Pancreas (tissue), 10 donors: ENCODE data around the gene CLUH. TPM values are rescaled to one million over a fixed set of nuclear protein-coding genes. Genes with fewer than 3 reads are reported as not detected.
A peak's percentile ranks its signal among the peaks of the same experiment; 100 is the strongest.

Experiments used
- ATAC-seq, 4 donors: fragments of 200-7000 bp; cut with Tn5 transposase; one replicate each; pipeline versions ENCODE4 v1.8.0 to v1.9.1; 2020; ENCODE audit warnings: mild to moderate bottlenecking in 4 of 4, moderate library complexity in 4 of 4
- DNase-seq, 6 donors: peaks; one replicate each; pipeline ENCODE4 v3.0.0-alpha.2; 2020
- FAIRE-seq: peaks from 2 replicates; lab custom pipeline; 2012; peaks lifted over from hg19 to GRCh38; lab: Jason Lieb, UNC
- H3K27ac ChIP-seq, 4 donors: fragments of 200-600 bp; sonication (generic); 1 replicate in 3 of 4; 2 replicates in 1 of 4; pipeline versions ENCODE4 v1.5.0 to v1.8.0; 2020
- H3K27me3 ChIP-seq, 4 donors: fragments of 200-600 bp; one replicate each; pipeline ENCODE4 v1.8.0; 2021
- H3K36me3 ChIP-seq, 3 donors: fragments of 200-600 bp; sonication (generic) in 1 of 3; one replicate each; pipeline versions ENCODE4 v1.5.0 to v1.8.0; 2020 to 2021
- H3K4me1 ChIP-seq, 3 donors: fragments of 200-600 bp; one replicate each; pipeline ENCODE4 v1.8.0; 2021
- H3K4me3 ChIP-seq, 4 donors: fragments of 200-600 bp; sonication (generic) in 2 of 4; one replicate each; pipeline versions ENCODE4 v1.5.0 to v1.8.0; 2020 to 2021
- H3K9me3 ChIP-seq, 4 donors: fragments of 200-600 bp; one replicate each; pipeline ENCODE4 v1.8.0; 2021
- WGBS, 2 donors: extraction: QIAGEN DNeasy Blood & Tissue Kit; methylation state at CpG; one replicate each; pipeline ENCODE4 v1.1.7; 2013; 5-methylcytosine and 5-hydroxymethylcytosine counted together
- intact Hi-C, 3 donors: fragments of 100-400 bp; cut with DNase I; formaldehyde crosslinking; loops; one replicate each; pipeline versions ENCODE4 v1.11.1 to v1.14.2; 2022
- polyA plus RNA-seq, 2 donors: library from polyadenylated mRNA; stranded (reverse); fragments of 200-250 nt; gene quantifications; one replicate each; pipeline ENCODE4 v1.2.3, GENCODE V29; 2013
- total RNA-seq, 6 donors: library from RNA; stranded (reverse); fragmentation: NEBNext Ultra II Directional in 4 of 6; extraction: Animal tissue kit (Norgen Biotek cat#: 25700) in 4 of 6; gene quantifications; one replicate each; pipeline versions ENCODE4 v1.2.1 to v1.2.4, GENCODE V29; 2021 to 2023
- TF ChIP-seq, protein P1 (sequence below), 4 donors: fragments of 200-600 bp; sonication (generic) in 3 of 4; IDR thresholded peaks; one replicate each; pipeline versions ENCODE4 v1.5.0 to v1.8.0; 2021; ENCODE audit warnings: antibody characterized with exemption in 4 of 4
- donor health status: healthy with polysubstance abuse.
- donor health status: DM: no; HTN: no; CAD: no; lungs with moderate emphysema.
- donor health status: DM: no; HTN: no; CAD: no.
- donor health status: control.
- donor health status: control.
- donor health status: Bipolar disorder and iron deficiency.
- donor health status: DM: yes; HTN: yes; CAD: no.
- donor health status: DM: no; HTN: no; CAD: no.
- donor health status: DM: no; HTN: no; CAD: no.
- donor health status: DM: yes; HTN: yes; CAD: no.

The CLUH gene
- total and polyA plus RNA-seq, 8 donors = 47.7 to 201 (median 66.1) TPM

- DNase-seq = peak in 2 of 6 donors; percentile 20 to 49
These were observed 27.0 kb downstream of the CLUH start for GRCh38 chr17:2684549-2684948.

DNA sequence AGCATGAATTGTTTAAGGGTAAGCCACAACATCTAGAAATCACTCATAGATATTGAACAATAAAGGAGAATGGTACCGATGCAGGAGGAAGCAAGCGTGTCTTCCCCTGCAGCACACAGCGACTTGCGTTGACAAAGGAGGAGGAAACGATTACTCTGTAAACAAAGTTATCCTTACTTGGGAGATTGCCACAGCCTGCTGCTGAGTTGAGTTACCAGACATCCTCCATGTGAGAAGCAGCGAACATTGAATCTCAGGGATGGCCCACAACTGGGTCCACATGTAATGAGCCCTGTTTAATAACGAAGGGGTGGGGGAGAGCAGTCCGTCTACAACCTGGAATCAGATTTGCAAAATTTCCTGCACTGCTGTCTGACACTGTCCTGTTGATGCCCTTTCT lies 27.7 kb downstream of the CLUH start:
- H3K36me3 ChIP-seq = peaks cover 3 to 24% (median 11%) of the 10 kb centered on the region in 3 donors
- ATAC-seq (peak in 3 of 4 donors; percentile 41 to 56 (median 44)), DNase-seq (no peak), FAIRE-seq (no peak)
- TF ChIP-seq, protein P1, sequence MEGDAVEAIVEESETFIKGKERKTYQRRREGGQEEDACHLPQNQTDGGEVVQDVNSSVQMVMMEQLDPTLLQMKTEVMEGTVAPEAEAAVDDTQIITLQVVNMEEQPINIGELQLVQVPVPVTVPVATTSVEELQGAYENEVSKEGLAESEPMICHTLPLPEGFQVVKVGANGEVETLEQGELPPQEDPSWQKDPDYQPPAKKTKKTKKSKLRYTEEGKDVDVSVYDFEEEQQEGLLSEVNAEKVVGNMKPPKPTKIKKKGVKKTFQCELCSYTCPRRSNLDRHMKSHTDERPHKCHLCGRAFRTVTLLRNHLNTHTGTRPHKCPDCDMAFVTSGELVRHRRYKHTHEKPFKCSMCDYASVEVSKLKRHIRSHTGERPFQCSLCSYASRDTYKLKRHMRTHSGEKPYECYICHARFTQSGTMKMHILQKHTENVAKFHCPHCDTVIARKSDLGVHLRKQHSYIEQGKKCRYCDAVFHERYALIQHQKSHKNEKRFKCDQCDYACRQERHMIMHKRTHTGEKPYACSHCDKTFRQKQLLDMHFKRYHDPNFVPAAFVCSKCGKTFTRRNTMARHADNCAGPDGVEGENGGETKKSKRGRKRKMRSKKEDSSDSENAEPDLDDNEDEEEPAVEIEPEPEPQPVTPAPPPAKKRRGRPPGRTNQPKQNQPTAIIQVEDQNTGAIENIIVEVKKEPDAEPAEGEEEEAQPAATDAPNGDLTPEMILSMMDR (IDR thresholded peaks at IDR 0.05) = no peak
- H3K4me3 ChIP-seq = no peak overlapping the region
- no peaks in the 10 kb centered on the region for H3K27me3 ChIP-seq
- intact Hi-C loops = no loop called here
- 26 to 28% methylated on average over 8 of the region's 8 CpGs for WGBS, 2 donors
- peaks cover 11 to 23% (median 18%) of the 10 kb centered on the region in 3 donors for H3K4me1 ChIP-seq
- no peak overlapping the region for H3K27ac ChIP-seq
- H3K9me3 ChIP-seq = no peaks in the 10 kb centered on the region

More at GRCh38 chr17:2684549-2684948, 27.0 kb downstream of the CLUH start:
- peaks cover 11 to 23% (median 18%) of the 10 kb centered on the region in 3 donors for H3K4me1 ChIP-seq
- no peak overlapping the region for H3K4me3 ChIP-seq
- H3K27me3 ChIP-seq = no peaks in the 10 kb centered on the region
- TF ChIP-seq, protein P1 (IDR thresholded peaks at IDR 0.05) = no peak
- H3K27ac ChIP-seq = no peak overlapping the region
- 94% methylated on average over 18 of the region's 18 CpGs for WGBS, 2 donors
- no peak for FAIRE-seq
- no peaks in the 10 kb centered on the region for H3K9me3 ChIP-seq
- H3K36me3 ChIP-seq = peaks cover 3 to 23% (median 11%) of the 10 kb centered on the region in 3 donors
- ATAC-seq = no peak
- intact Hi-C loops = no loop called here

GRCh38 chr17:2682176-2682938 lies 29.2 kb downstream of the CLUH start:
- H3K36me3 ChIP-seq = peaks cover 3 to 29% (median 11%) of the 10 kb centered on the region in 3 donors
- intact Hi-C loops = no loop called here
- no peak overlapping the region for H3K27ac ChIP-seq

DNA sequence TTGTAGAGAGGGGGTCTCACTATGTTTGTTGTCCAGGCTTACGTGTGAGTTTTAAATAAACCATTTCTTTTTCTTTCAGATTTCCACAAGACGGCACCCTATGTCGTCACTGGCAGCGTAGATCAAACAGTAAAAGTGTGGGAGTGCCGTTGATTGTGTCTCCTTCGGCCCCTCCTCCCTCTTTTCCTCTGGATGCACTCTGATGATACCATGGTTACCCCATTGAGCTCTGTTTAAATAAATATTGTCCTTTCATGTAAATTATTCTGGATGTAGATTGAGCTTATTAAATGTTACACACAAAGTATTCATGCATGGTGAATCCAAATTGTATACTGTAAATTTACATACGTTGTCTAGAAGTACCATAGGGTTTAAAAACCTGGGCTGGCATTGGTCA lies 29.9 kb downstream of the CLUH start:
- peak in 1 of 4 donors; percentile 25 for ATAC-seq
- peaks cover 3 to 29% (median 11%) of the 10 kb centered on the region in 3 donors for H3K36me3 ChIP-seq

More at GRCh38 chr17:2682176-2682938, 29.2 kb downstream of the CLUH start:
- FAIRE-seq = no peak
- TF ChIP-seq, protein P1 (IDR thresholded peaks at IDR 0.05) = no peak
- Histone ChIP-seq H3K4me3 (no peak overlapping the region), H3K27me3 (no peaks in the 10 kb centered on the region), H3K9me3 (no peaks in the 10 kb centered on the region), H3K4me1 (peaks cover 11 to 23% (median 18%) of the 10 kb centered on the region in 3 donors)
- ATAC-seq = no peak
- 28 to 33% methylated on average over 3 of the region's 3 CpGs for WGBS, 2 donors
- no peak for DNase-seq

More for the DNA sequence above, 29.9 kb downstream of the CLUH start:
- no peaks in the 10 kb centered on the region for H3K27me3 ChIP-seq
- H3K4me1 ChIP-seq = peaks cover 11 to 23% (median 18%) of the 10 kb centered on the region in 3 donors
- no peak overlapping the region for H3K4me3 ChIP-seq
- FAIRE-seq = no peak
- no peaks in the 10 kb centered on the region for H3K9me3 ChIP-seq
- TF ChIP-seq, protein P1 (IDR thresholded peaks at IDR 0.05) = no peak
- intact Hi-C loops = no loop called here
- DNase-seq = no peak
- H3K27ac ChIP-seq = no peak overlapping the region
- whole genome bisulfite sequencing, 2 donors = 87 to 88% methylated on average over 7 of the region's 7 CpGs
